ENCODE measurements around the gene ESRRB.

The ESRRB gene

DNA sequence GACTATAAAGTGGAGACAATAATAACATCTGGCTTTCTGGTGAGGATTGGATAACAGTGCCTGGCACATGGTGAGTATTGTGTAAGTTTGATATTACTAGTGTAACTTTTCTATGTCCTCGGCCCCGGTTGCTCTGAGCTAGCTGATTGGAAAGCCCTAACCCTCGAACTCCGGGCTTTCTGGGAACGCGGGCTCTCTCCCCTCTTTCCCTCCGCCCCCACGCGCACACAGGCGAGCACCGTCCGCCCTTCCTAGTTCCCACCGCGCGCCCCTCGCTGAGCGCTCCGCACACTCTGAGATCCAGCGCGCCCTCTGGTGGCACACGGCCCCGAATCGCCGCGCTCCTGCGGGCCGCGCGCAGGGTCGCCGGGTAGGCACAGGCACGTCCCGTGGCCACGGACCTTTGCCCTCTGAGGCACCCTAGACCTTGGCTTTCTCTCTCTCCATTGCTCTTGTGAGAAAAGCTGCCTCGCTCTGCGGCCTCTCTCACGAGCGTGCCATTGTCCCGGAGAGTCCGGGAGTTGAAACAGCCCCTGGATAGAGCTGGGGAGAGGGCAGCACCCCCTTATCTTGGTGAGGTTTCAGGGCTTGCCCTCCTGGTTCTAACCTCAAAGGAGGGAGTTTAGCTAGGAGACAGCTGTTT lies 23.2 kb upstream of the ESRRB start:
- peak; percentile 5 for DNase-seq (ENCODE audit: low read depth)

DNA sequence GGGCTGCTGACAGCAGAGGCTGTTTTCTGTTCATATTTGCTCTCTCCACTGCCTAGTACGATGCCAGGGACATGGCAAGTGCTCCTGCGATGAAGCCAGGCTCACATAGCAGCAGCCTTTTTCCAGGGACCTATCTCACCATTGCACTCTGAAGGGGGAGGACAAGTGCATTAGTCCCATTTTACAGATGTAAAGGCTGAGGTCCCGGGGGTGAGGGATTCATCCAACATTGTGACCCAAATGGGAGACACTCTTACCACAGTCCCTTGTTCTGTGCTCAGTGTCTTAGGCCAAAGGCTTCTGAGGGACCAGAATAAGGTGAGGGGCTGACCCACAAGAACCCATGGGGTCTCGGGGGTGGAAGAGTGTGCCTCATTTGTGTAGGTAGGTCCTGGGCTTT lies 21.6 kb upstream of the ESRRB start:
- no peak for DNase-seq (ENCODE audit: low read depth)

DNA sequence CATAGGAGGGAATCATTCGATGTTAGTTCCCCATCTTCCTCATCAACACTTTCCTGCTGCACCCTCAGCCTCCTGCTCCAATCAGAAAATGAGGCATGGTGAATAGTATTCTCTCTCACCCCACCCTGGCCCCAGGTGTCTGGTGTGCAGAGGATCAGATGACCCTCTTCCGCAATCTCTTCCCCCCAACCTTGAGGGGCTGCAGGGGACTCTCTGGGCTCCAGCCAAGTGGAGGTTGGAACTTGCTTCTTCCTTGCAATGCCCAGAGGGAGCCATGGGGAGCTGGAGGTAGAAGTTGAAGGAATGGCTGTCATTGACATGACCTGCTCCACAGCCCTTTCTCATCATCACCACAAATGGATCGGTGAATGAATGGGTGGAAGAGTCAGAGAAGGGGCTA lies 20.2 kb upstream of the ESRRB start:
- DNase-seq (ENCODE audit: low read depth): no peak

DNA sequence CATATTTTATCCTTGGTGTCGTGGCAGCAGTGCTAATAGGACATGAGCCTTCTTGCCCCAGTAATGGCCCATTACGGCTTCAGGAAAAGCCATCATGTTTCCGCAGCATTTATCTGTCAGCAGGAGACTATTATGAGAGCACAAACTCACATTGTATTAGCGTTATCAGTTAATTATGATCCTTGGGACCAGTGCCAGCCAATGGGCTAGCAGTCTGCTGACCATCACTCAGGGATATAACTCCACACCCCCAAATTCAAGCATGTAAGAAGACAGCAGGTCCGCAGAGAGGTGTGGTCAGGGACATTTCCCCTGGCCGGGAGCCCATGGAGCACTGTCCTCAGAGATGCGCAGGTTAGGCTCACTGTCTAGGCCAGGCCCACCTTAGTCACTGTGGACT lies 4.9 kb upstream of the ESRRB start:
- no peak for DNase-seq (ENCODE audit: low read depth)

DNA sequence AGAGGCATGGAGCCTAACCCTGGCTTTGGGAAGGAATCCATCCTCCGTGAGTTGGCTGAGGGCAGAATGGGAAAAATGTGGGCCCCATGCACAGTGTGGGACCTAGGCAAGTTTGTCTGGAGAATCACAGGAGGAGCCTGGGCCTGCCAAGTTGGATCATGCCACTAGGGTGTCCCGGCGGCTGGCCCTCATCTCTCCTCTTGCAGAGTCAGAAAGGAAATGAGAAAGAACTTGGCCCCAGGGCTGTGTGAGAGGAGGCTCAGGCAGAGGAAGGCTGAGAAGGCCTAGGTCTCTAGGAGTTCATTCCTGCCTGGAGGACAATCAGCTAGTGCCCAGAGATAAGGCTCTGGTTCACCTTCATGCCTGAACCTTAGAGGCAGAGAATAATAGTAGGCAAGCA lies 2.5 kb upstream of the ESRRB start:
- no peak for DNase-seq (ENCODE audit: low read depth)

- DNase-seq (ENCODE audit: low read depth): no peak
Observed at GRCh38 chr14:76375484-76375883, 453 bp upstream of the ESRRB start.

DNA sequence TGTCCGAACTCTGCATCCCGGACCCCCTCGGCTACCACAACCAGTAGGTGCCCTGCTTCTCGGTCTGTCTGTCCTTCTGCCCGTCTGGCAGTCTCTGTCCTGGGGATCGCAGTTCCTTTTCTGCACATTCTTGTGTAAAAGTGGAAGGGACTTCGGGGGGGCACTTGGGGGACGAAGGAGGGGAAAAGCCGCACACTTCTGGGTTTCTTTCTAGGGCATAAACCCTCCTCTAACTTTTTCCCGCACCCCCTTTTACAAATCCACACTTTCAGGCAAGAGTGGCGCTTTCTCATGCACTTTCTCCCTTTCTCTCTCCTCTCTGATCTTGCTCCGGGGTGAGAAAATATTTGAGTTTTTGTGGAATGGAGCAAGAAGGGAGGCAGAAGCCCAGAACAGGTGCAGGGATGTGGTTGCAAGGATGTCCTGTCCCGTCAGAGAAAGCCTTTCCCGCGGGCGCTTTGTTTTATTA lies 506 bp downstream of the ESRRB start:
- no peak for DNase-seq (ENCODE audit: low read depth)

GRCh38 chr14:76376878-76377734 lies 1.2 kb downstream of the ESRRB start:
- DNase-seq (ENCODE audit: low read depth): no peak

GRCh38 chr14:76377735-76378074 lies 1.8 kb downstream of the ESRRB start:
- no peak for DNase-seq (ENCODE audit: low read depth)

DNA sequence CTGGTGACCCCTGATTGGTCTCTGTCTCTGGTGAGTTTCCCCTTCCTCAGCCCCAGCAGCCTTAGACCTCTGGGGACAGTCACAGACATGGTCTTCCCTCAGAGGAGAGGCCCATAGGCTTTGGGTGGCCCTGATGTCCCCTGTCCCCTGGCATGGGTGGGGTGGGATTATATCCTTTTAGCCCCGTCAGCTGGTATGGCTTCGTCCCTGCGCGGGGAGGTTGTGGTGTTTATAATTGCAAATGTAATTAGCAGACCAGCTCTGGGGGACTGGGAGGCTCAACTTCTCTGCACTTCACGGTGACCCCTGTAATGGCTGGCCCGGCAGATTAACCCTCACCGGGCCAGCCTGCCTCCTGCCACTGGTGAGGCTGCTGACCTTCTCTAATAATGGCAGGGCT lies 5.1 kb downstream of the ESRRB start:
- DNase-seq (ENCODE audit: low read depth): no peak

- no peak for DNase-seq (ENCODE audit: low read depth)
Observed at GRCh38 chr14:76381817-76382494, 6.0 kb downstream of the ESRRB start.

DNA sequence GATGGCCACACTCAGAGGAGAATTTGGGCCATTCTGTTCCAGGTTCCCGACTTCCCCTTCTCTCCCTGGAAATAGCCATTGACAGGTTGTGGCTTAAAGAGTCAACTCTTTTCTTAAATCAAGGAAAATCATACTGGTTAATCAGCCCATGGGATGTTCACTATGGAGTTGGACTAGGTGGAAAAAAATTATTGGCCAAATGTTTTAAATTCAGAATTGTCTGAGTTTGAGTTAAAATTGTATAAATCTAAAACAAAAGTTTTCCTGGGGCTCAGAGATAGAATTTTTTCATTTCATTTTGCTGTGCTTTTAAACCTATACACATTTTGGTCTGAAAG lies 6.5 kb downstream of the ESRRB start:
- DNase-seq (ENCODE audit: low read depth): no peak

- DNase-seq (ENCODE audit: low read depth): no peak
Observed at GRCh38 chr14:76385435-76385834, 9.5 kb downstream of the ESRRB start.

- DNase-seq (ENCODE audit: low read depth): peak; percentile 10
Observed at GRCh38 chr14:76386944-76387782, 11.2 kb downstream of the ESRRB start.

- DNase-seq (ENCODE audit: low read depth): no peak
Observed at GRCh38 chr14:76389841-76390240, 13.9 kb downstream of the ESRRB start.

DNA sequence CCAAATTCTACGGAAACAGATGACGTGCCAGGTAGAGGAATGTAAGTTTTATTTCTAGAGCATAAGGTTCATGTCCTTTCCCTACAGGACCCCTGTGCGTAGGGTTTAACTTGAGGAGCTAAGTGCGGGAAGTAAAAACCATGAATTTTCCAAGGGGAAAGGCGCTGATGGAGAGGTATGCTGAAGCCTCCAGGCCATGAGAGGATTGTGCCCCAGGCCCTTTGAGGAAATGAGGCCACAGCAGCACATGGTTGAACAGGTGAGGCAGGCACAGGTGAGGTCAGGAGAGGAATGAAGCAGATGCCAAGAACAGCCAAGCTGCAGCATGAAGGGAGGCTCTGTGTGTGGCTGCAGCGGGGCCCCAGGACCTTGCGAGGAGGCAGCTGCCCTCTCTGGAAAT lies 14.7 kb downstream of the ESRRB start:
- no peak for DNase-seq (ENCODE audit: low read depth)

DNA sequence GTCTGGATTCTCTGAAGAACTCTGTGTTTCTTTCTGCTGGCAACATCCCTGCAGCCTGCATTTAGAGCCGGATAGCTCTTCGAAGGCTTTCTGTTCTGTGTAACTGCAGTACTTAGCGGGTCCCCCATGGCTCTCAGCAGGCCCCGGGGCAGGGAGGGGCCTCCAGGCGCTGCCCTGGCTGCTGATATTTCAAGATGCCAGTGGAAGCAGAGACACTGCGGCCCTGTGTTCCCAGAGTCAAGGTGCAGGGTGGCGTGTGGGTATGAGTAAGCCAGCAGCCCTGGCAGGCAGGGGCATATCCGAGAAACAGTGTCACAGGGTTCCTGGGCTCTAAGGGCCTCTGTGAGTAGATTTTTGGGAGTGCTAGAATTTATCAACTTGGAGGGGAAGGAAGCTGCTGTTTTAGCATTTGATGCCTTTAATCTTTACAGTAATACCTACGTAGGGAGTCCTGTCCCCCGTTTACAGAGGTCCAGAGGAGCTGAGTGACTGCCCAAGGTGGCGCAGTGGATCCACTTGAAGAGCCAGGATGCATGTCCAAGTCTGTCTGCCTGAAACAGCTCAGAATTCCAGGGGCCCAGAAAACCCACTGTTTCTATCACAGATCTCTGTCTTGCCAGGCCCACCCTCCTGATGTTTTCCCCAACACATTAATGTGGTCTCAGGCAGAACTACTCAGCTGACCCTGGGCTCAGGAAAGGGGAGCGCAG lies 16.2 kb downstream of the ESRRB start:
- DNase-seq (ENCODE audit: low read depth): no peak

DNA sequence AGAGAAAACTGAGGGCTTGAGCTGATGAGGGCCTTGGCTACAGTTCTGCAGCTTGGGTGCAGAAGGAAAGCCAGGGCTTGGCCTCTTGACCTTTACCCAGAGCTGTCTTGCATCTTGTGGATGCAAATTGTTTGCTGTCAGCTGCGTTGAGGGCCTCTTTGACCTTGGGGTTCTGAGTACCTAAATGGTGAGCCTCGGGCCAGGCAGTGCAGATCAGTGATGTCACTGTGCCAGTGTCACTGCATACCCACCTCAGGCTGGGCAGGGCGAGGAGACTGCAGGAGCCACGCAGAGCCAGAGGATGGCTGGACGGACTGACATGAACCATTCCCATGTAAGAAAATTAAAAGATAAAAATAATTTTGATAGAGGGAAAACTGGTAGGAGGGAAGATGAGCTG lies 18.6 kb downstream of the ESRRB start:
- DNase-seq (ENCODE audit: low read depth): no peak

DNA sequence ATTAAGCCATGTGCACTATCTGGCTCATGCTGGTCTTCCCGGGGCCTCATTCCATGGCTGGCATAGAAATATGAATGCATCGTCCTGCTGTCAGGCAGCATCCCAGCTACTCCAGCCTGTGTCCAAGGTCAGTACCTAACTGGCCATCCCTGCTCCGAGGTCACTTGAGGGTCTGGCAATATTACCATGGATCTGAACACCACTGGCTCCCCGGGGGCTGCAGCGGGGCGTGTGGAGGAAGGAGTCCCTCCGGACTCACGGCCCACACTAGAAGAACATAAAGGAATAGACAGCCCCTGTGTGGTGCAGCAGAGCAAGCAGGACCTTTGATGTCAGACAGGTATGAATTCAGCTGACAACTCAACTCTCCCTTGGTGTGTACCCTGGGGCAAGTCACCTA lies 19.2 kb downstream of the ESRRB start:
- no peak for DNase-seq (ENCODE audit: low read depth)

DNA sequence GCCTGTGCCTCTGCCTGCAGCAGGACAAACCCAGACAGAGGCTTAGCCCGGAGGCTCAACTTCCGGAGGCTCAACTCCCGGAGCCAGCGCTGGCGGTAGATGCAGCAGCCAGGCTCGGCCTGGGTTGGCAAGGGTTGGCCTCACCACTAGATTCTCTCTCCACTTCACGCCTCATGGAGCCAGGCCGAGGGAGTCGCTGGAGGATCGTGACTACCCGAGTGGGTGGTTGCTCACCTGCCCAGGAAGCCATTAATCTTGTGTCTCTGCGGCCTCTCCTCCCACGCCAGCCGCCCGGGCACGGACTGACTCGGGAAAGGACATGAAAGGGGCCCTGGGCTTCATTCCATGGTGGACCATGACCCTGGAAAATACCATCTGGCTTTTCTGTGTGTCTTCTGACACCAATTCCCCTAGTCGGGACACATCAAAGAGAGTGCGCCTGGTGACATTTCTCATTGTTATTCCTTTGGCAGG lies 20.8 kb downstream of the ESRRB start:
- DNase-seq (ENCODE audit: low read depth): no peak

GRCh38 chr14:76405627-76406026 lies 29.7 kb downstream of the ESRRB start:
- DNase-seq (ENCODE audit: low read depth): no peak

Measured in stimulated activated CD8-positive, alpha-beta memory T cell treated with anti-CD3 and anti-CD28 coated beads, Interleukin-12 subunit alpha, Interleukin-12 subunit beta, amount 100 ng/mL, for 4 hours (primary cell).